ENCODE data around the gene GPR146.

GPR146 gene

GRCh38 chr7:1028044-1028770 is 16.1 kb upstream of the GPR146 start:
- Histone ChIP-seq H3K4me3 (ENCODE audit: low read depth, low read length, poor library complexity, severe bottlenecking) (peak overlapping the region; percentile 66), H3K9ac (ENCODE audit: low read length) (peak overlapping the region; percentile 72)

GRCh38 chr7:1028775-1029636 is 15.3 kb upstream of the GPR146 start:
- H3K36me3 ChIP-seq (ENCODE audit: insufficient read depth, low read length): no peaks in the 10 kb centered on the region
- H3K4me2 ChIP-seq (ENCODE audit: low read length): peak overlapping the region; percentile 65
- H3F3A ChIP-seq (ENCODE audit: insufficient read depth, low read length): no peaks in the 10 kb centered on the region
- H2AFZ ChIP-seq (ENCODE audit: low read length): no peak overlapping the region
- peaks cover 4% of the 10 kb centered on the region; the same call in 1 of the 2 replicates for H3K27me3 ChIP-seq (ENCODE audit: insufficient read depth, low read length)
- peak overlapping the region; percentile 72 for H3K9ac ChIP-seq (ENCODE audit: low read length)
- peaks cover 56% of the 10 kb centered on the region for H3K4me1 ChIP-seq (ENCODE audit: insufficient read depth, low read length, severe bottlenecking)
- H3K27ac ChIP-seq (ENCODE audit: low read depth, low read length, poor library complexity, severe bottlenecking): no peak overlapping the region
- H3K4me3 ChIP-seq (ENCODE audit: low read depth, low read length, poor library complexity, severe bottlenecking): peak overlapping the region; percentile 66
- H4K20me1 ChIP-seq (ENCODE audit: insufficient read depth, low read length): no peaks in the 10 kb centered on the region
- H3K9me3 ChIP-seq (ENCODE audit: low read length): no peaks in the 10 kb centered on the region
- H3K79me2 ChIP-seq (ENCODE audit: insufficient read depth, low read length): no peaks in the 10 kb centered on the region
- no peak for TF ChIP-seq EZH2 (IDR thresholded peaks at IDR 0.05; ENCODE audit: borderline replicate concordance, low read length)
- TF ChIP-seq, protein P1, sequence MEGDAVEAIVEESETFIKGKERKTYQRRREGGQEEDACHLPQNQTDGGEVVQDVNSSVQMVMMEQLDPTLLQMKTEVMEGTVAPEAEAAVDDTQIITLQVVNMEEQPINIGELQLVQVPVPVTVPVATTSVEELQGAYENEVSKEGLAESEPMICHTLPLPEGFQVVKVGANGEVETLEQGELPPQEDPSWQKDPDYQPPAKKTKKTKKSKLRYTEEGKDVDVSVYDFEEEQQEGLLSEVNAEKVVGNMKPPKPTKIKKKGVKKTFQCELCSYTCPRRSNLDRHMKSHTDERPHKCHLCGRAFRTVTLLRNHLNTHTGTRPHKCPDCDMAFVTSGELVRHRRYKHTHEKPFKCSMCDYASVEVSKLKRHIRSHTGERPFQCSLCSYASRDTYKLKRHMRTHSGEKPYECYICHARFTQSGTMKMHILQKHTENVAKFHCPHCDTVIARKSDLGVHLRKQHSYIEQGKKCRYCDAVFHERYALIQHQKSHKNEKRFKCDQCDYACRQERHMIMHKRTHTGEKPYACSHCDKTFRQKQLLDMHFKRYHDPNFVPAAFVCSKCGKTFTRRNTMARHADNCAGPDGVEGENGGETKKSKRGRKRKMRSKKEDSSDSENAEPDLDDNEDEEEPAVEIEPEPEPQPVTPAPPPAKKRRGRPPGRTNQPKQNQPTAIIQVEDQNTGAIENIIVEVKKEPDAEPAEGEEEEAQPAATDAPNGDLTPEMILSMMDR (IDR thresholded peaks at IDR 0.05; ENCODE audit: low read length): no peak
- no peaks in the 10 kb centered on the region for H3K9me2 ChIP-seq (ENCODE audit: low read depth, low read length)

More at GRCh38 chr7:1028044-1028770, 16.1 kb upstream of the GPR146 start:
- peaks cover 4% of the 10 kb centered on the region; the same call in 1 of the 2 replicates for H3K27me3 ChIP-seq (ENCODE audit: insufficient read depth, low read length)
- H3K27ac ChIP-seq (ENCODE audit: low read depth, low read length, poor library complexity, severe bottlenecking): no peak overlapping the region
- H3K36me3 ChIP-seq (ENCODE audit: insufficient read depth, low read length): no peaks in the 10 kb centered on the region
- H3K9me2 ChIP-seq (ENCODE audit: low read depth, low read length): no peaks in the 10 kb centered on the region
- H3K4me1 ChIP-seq (ENCODE audit: insufficient read depth, low read length, severe bottlenecking): peaks cover 64% of the 10 kb centered on the region
- no peak overlapping the region for H2AFZ ChIP-seq (ENCODE audit: low read length)
- H3K79me2 ChIP-seq (ENCODE audit: insufficient read depth, low read length): no peaks in the 10 kb centered on the region
- no peaks in the 10 kb centered on the region for H3F3A ChIP-seq (ENCODE audit: insufficient read depth, low read length)
- no peaks in the 10 kb centered on the region for H3K9me3 ChIP-seq (ENCODE audit: low read length)
- H4K20me1 ChIP-seq (ENCODE audit: insufficient read depth, low read length): no peaks in the 10 kb centered on the region
- H3K4me2 ChIP-seq (ENCODE audit: low read length): peak overlapping the region; percentile 65
- TF ChIP-seq, protein P1 (IDR thresholded peaks at IDR 0.05; ENCODE audit: low read length): no peak
- TF ChIP-seq EZH2 (IDR thresholded peaks at IDR 0.05; ENCODE audit: borderline replicate concordance, low read length): no peak

DNA sequence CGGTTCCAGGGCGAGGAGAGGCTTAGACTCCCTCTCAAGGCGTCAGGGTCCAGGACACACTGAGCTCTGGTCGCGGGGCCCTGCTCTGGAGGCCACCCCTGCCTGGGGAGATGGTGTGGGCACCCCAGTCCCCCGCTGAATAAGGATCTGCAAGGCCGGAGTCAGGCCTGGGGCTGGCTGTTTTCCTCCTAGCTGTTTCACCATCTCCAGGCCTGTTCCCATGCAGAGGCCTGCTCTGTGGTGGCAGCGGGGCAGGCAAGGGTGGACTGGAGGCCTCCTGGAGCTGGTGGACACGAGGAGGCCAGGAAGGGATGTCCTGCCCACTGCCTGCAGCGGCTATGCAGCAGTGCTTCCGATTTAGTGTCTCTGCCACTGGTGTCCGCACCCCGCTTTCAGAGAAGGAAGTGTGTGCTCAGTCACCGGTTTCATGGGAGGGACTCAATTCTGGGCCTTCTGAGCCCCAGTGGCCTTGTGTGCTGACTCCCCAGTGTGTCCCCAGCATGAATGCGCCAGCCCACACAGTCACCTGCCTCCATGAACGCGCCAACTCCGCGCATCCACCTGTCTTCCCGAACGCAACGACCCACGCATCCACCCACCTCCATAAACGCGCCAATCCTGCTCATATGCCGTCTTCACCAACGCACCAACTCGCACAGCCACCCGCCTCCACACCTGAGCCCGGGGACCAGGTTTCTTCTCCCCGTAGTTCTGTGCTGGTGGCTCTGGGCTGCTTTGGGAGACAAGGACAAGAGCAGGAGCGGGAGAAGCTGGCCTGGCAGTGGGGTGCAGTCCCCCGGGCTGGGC is 14.5 kb upstream of the GPR146 start:
- Histone ChIP-seq H3K4me3 (ENCODE audit: low read depth, low read length, poor library complexity, severe bottlenecking) (peak overlapping the region; percentile 66), H3K36me3 (ENCODE audit: insufficient read depth, low read length) (no peaks in the 10 kb centered on the region), H3K79me2 (ENCODE audit: insufficient read depth, low read length) (no peaks in the 10 kb centered on the region), H4K20me1 (ENCODE audit: insufficient read depth, low read length) (no peaks in the 10 kb centered on the region), H3K4me1 (ENCODE audit: insufficient read depth, low read length, severe bottlenecking) (peaks cover 48% of the 10 kb centered on the region), H3K4me2 (ENCODE audit: low read length) (no peak overlapping the region; the same call in 1 of the 2 replicates), H3K27ac (ENCODE audit: low read depth, low read length, poor library complexity, severe bottlenecking) (no peak overlapping the region), H3K27me3 (ENCODE audit: insufficient read depth, low read length) (peaks cover 4% of the 10 kb centered on the region; the same call in 1 of the 2 replicates), H3F3A (ENCODE audit: insufficient read depth, low read length) (no peaks in the 10 kb centered on the region), H2AFZ (ENCODE audit: low read length) (no peak overlapping the region), H3K9me2 (ENCODE audit: low read depth, low read length) (no peaks in the 10 kb centered on the region), H3K9me3 (ENCODE audit: low read length) (no peaks in the 10 kb centered on the region), H3K9ac (ENCODE audit: low read length) (no peak overlapping the region; the same call in 1 of the 2 replicates)
- TF ChIP-seq, protein P1 (IDR thresholded peaks at IDR 0.05; ENCODE audit: low read length): no peak
- TF ChIP-seq EZH2 (IDR thresholded peaks at IDR 0.05; ENCODE audit: borderline replicate concordance, low read length): no peak
